ENCODE data around the gene SEZ6L.
"Not testable (repeated sequence)": the region's sequence is repeated elsewhere in the genome, so short reads cannot be mapped to it uniquely, and the experiment has no call there.

The SEZ6L gene

DNA sequence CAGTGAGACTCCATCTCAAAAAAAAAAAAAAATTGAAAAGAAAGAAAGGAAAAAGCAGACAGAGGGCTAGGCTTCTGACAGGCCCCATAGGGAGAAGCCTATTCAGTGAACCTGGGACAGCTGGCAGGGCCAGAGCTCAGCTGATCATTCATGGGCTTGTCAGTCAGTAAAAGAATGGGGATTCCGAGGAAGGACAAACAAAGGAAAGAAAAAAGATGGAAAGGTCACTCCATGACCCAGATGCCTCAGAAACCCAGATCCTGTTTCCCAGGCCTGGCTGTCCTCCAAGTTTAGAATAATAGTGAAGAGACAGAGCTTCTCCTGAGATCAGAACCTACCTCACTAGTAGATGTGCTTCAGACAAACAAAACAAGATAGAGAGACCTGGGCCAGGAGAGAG is 225.5 kb downstream of the SEZ6L start:
- DNase-seq = no peak
- intact Hi-C loops (cut with DNase I) = loop anchor here (5.0 kb wide), 1 partner anchor 68 kb away; no protein-coding TSS in a partner anchor

DNA sequence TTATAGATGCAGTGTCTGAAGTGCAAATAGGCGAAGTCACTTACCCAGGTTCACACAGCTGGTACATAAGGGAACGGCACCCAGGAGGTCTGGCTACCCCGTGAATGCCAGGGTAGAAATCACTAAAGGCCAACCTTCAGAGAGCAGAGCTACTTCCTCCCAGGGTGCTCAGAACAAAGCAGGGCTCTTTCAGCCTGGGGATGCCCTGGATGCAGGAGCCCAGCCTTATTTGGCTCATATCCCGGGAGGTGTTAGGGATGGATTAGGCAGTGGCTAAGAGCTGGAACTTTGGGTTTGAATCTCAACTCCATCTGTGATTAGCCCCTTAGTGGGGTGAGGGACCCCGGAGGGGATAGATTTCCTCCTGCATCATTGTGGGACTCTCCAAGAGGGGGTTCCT is 226.7 kb downstream of the SEZ6L start:
- DNase-seq = no peak
- intact Hi-C loops (cut with DNase I) = loop anchor here (5.0 kb wide), 1 partner anchor 66 kb away; no protein-coding TSS in a partner anchor

DNA sequence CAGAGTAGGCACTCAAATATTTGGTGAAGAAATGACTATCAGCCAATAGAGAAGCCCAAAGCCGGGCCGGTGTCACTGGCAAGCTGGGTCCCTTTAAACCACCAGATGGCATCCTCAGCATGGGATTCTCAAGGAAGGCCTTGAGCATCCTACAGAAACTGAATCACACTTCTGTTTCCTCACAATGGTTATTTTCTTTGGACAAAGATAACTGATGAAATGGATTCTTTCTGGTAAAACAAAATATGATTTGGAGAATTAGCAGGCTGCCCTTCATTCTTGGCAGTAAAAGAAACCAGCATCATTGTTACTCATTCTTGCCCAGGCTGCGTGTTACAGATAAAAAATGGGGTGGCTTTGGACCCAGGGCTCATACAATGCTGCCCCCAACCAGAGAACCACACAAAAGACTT is 229.5 kb downstream of the SEZ6L start:
- DNase-seq = peak; percentile 48 to 89 (median 78)
- intact Hi-C loops (cut with DNase I) = loop anchor here (5.0 kb wide), 1 partner anchor 64 kb away; no protein-coding TSS in a partner anchor

DNA sequence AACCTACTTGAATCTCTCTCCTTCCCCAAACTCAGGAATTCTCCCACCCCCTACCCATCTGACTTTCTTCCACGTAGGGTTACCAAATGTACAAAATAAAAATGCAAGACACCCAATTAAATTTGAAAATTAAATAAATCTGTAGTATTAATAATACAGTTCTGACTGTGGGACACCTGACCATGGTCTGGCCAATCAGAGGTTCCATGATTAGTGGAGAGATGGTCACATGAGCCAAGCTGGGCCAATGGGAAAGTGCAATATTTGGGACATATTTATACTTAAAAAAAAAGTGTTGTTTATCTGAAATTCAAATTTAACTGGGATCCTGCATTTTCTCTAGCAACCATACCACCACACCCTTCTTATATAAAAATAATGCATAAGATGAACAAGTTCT is 230.0 kb downstream of the SEZ6L start:
- intact Hi-C loops (cut with DNase I) = loop anchor here (5.0 kb wide), 1 partner anchor 63 kb away; no protein-coding TSS in a partner anchor
- peak in 1 of 42 donors; percentile 22 for DNase-seq

DNA sequence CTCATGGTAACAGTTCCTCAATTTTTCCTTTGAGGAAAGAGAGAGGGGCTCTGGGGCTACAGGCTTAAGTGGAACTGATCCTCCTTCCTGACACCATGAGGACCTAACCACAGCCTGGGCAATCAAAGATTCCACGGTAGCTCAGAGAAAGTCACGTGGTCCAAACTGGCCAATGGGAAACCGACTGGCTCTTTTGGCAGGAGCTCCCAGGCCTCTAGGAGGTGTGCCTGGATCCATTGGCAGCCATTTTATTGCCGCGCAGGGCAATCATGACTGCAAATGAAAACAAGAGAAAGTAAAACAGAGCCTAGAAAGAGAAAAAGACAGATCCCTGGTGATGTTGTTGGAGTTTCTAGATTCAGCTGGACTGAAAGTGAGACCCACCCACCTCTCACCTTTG is 232.5 kb downstream of the SEZ6L start:
- DNase-seq = no peak
- intact Hi-C loops (cut with DNase I) = no loop called here

DNA sequence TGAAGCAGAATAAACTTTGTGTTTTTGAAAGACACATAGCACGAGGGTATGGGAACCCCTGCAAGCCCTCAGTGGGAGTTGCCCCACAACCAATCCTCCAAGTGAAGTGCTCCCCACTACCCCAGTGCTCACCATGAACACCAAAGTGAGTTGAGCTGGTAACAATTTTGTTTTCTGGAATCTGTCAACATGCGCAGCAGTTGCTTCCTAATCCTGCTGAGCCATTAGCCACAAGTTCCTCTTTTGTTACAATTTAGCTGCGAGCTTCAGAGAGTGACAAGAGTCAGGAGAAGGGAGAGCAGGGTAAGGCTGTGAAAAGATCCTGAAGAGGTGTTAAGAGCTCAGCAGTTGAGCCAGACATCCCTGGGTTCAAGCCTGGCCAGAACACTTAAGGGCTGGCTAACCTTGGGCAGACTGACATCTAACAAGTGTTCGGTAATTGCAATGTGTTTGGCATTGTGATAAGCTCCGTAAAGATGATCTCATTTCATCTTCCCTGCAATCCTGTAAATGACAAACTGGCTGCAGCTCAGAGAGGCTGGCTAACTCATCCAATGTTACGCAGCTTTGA is 235.7 kb downstream of the SEZ6L start:
- DNase-seq = peak in 2 of 42 donors; percentile 9 to 43
- intact Hi-C loops (cut with DNase I) = no loop called here

DNA sequence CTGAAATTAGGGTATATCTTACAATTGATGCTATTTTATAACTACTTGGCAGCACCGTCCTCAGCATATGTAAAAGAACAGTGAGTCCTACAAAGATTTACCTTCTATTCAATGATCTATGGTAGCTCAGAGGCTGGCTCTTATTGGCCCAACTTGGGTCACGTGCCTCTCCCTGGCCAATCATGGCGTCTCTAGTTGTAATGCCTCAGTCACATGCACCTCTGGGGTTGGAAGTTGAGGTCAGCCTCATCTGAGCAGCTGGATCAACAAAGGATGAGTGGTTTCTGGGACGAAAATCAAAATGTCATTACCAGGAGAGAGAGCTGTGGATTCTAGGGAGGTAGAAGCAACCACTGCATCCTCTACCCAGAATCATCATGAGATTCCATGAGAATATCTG is 236.9 kb downstream of the SEZ6L start:
- intact Hi-C loops (cut with DNase I) = no loop called here
- peak in 6 of 42 donors; percentile 30 to 53 (median 41) for DNase-seq

DNA sequence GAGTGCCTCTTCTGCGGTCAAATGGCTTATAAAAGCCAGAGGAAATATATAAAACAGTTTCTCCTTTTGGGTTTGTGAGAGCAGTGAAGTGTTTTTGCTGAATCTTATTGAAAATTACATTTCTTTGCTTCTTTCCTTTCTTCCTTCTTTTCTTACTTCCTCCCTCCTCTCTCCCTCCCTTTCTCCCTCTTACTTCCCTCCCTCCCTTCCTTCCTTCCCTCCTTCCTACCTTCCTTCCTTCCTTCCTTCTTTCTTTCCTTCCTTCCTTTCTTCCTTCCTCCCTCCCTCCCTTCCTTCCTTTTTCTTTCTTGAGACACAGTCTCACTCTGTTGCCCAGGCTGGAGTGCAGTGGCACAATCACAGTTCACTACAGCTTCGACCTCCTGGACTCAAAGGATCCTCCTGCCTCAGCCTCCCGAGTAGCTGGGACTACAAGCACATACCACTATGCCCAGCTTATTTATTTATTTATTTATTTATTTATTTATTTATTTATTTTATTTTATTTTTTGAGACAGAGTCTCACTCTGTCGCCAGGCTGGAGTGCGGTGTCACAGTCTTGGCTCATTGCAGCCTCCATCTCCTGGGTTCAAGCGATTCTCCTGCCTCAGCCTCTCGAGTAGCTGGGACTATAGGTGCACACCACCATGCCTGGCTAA is 239.4 kb downstream of the SEZ6L start:
- DNase-seq; intact Hi-C loops (cut with DNase I): not testable (repeated sequence)

DNA sequence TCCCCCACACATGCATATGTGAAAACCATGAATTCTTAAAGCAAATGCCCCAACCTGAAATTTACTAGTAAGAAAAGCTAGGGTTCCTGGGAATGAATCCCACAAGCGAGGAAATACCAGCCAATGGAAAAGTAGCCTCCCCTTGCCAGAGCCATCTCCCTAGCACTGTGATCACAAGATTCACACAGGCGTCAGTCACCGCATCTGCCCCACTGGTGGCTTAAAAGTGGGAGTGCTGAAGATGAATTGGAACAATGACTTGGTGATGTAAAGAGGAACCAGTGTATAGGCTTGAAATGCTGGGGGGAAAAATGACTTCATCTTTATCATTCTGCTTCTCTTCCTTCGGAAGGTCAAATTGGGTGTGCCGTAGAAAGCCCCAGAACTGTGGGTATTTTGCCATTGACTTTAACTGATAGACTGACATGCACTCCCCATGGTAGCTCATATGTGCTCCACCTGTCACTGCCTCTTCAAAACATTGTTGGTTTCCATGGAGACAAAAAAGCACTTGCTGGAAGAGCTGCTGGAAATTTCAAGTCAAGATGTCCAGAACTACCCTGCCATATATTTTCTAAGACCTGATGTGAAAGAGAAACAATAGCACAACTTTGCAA is 240.6 kb downstream of the SEZ6L start:
- peak in 24 of 42 donors; percentile 29 to 82 (median 58) for DNase-seq
- intact Hi-C loops (cut with DNase I) = no loop called here

DNA sequence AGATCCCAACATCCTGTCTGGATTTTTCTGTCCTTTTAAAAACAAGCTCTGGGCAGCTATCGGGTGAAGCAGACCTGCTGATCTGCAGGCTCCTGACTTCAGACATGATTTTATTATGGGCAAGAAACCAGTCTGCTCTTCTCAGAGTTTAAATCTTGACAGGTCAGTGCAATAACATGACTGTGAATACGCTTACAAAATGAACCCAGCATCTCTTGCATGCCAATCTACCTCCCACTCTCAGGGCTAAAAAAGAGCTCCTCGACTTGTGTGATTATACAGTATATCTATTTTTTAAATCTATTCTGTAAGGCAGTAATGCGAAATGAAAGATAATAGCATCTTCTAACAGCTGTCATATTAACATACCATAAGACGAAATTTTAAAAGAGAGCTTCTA is 241.1 kb downstream of the SEZ6L start:
- intact Hi-C loops (cut with DNase I) = no loop called here
- DNase-seq = peak in 5 of 42 donors; percentile 30 to 69 (median 52)

DNA sequence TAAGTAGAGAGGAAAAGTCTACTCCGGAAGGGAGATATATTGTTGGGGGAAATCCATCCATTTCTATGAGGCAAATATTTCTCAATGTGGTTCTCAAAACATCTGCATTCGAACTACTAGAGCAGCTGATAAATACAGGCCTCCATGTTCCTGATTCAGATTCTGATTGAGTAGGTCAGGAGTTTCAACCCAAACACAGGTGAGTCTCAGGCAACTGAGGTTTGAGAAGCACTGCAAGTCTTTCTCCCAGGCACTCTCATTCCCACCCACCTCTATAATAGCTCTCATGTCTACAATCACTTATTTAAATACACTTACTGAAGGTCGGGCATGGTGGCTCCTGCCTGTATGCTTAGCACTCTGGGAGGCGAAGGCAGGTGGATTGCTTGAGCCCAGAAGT is 245.1 kb downstream of the SEZ6L start:
- intact Hi-C loops (cut with DNase I) = no loop called here
- DNase-seq = no peak

DNA sequence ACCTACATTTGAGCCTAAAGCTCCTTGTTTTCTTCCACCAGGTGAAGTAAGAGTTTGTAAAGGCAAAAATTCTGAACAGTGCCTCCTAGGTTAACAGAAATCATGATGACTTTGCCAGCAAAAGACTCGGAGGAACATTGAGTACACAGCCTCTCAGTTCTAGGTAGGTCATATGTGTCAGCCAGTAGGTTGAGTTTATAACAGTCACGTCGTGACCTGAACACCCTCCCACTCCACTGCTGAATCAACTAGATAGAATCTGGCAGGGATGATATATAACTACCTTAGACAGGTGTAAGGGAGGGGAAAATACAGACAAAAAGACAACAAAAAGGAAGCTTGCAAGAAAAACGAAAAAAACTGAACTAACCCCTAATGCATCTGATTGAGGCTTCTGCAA is 247.0 kb downstream of the SEZ6L start:
- DNase-seq = peak in 21 of 42 donors; percentile 25 to 84 (median 62)
- intact Hi-C loops (cut with DNase I) = no loop called here

DNA sequence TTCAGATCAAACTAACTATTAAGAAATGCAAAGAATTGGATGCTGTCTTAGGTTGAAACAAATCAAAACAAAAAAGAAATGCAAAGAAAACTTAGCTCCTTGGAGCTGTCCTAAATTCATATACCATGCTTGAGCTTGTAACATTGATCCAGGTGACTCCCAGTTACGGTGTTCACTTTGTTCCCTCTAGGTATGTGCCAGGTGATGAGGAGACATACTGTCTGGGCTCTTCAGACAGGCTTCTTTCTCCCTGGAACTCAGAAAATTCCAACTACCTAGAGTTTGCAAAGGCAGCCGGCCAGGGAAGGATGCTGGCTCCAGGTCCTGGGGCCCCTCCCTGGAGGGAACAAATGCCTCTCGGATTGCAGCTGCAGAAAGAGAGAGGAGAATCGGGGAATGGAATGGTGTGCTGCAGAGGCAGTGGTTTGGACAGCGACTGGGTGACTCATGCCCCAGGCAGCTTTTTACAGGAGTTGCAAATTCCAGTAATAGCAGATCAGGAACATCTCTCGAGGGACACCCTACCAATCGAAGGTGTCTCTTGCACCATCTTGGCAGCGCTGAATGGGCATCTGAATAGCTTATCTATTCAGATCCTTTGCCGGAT is 247.5 kb downstream of the SEZ6L start:
- peak in 8 of 42 donors; percentile 28 to 66 (median 42) for DNase-seq
- intact Hi-C loops (cut with DNase I) = no loop called here

DNA sequence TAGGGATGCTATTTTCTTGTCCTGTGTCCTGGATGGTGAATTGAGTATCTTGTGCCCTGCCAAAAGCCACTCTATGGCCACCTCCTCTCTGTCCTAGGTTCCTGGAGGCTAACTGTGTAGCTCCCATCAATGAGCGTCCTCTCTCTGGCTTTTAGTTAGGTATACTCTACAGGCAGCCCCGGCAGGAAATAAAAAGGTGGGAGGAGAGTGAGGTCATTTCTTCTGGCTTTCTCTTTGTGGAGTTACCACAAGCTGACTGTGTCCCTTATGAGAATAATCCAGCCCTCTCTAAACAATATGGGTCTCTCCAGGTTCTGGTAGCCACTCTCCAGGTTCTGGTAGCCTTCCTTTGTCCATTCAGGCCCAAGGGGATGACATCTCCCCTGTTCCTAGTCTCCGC is 248.1 kb downstream of the SEZ6L start:
- no peak for DNase-seq
- intact Hi-C loops (cut with DNase I) = no loop called here

DNA sequence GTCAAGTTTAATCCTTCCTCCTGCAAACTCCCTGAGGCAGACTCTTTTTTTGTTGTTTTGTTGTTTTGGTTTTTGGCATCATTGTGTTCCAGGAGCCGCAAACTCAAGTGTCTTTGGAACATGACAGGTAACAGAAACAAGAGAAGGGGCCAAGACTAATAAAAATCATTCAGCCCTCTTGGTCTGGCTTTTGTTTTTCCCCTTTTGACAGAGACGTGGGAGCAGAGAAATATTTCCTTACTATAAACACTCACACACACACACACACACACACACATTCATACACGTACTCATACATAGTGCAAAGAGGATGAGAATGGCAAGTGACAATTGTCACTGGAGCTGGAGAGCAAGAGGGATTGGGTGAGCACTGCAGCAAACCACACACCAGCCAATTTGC is 249.4 kb downstream of the SEZ6L start:
- no peak for DNase-seq
- intact Hi-C loops (cut with DNase I) = no loop called here

DNA sequence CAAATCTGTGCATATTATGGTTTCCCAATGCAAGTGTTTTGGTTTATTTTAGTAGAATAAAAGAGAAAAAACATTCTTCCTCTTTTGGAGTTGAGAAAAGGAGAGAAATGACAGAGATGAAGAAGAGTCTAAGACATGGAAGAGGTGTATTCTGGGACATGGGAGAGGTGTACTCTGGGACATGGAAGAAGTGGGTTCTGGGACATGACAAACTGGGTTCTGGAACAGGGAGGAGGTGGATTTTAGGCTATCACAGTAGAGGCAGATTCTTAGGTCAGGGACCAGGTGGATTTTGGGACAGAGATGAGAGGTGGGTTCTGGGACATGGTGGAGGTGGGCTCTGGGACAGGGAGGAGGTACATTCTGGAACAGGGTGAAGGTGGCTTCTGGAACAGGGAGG is 257.7 kb downstream of the SEZ6L start:
- no peak for DNase-seq

DNA sequence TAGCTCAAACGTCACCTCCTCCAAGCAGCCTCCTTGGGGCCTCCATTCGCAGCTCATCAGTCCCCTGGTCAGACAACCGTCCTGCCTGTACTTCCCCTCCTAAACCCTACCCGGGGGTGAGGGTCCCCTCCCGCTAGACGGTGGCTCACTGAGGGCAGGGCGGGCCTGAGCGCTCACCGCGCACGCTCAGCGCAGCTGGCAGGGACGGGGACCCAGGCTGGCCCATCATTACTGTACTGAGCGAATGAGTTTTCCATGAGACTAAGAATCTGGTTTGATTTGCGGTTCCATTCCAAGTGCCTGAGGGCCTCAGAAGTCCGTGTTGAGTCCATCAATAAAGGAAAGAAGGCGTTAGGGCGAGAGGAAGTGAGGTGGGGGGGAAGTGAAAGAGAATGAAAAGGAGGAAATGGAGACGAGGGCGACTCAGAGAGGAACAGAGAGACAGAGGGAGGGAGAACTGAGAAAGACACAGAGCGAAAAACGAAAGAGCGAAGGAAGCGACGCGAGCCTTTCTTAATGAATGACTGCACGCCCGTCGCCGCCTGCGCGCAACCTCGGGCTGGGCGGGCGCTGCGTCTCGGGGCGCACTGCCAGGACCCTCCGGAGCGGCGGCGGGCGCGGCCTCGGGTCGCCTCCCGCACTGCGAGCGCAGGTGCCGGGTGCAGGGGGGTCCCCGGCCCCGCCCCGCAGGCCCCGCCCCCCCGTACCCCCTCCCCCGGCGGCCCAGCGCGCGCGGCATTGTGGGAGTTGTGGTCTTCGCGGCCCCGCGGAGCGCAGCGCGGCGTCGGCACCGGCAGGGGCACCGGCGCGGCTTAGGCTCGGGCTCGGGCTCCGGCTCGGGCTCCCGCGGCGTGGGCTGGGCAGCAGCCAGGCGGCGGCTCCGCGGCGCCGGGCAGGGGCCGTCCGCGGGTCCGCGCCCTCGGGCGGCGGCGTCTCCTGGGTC is 259.5 kb downstream of the SEZ6L start, which contains the start of gene ASPHD2:
Gene ASPHD2, plus strand, starts transcription at position 746 of the 943 bp plus-strand sequence. CDS start 4,356 bp downstream, outside the sequence.
- intact Hi-C loops (cut with DNase I) = no loop called here
- peak; percentile 27 to 91 (median 74) for DNase-seq

More for the DNA sequence above, 257.7 kb downstream of the SEZ6L start:
- intact Hi-C loops (cut with DNase I) = no loop called here

DNA sequence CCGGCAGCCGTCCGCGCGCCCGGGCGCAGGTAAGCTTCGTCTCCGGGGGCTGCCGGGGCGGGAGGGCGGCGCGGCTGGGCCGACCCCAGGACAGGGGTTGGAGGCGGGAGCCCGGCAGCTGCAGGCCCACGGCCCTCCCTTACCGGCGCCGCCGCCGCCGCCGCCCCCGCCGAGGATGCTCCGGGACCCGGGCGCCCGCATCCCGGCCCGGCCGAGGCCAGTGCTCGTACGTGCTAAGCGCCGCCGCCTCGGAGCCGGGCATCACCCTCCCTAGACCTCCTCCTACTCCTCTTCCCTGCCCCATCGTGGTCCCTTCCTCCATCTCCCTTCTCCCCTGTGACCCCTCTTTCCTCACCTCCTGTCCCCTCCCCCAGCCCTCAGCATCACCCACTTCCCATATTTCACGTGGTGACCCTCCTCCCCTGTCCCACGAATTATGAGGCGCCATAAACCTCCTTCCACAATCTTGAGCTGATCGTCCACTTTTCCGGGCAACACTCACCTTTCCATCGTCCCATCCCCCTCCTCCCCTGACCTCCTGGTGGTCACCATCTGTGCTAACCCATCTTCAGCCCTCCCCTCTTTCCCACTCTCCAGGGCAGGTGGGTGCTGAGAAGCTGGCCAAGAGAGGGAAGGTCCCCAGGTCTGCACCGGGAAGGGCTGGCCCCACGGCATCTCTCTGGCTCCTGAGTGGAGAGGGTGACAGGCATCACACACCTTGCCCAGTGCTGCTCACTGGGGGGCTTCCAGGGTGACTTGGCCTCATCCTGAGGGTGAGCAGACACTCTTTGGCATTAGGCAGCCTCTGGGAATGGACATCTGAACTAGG is 260.4 kb downstream of the SEZ6L start:
- intact Hi-C loops (cut with DNase I) = no loop called here
- no peak for DNase-seq

Data from head of caudate nucleus (tissue), 42 donors.